Aorta (tissue), 5 donors: ENCODE data around the gene ZDHHC19. TPM values are rescaled to one million over a fixed set of nuclear protein-coding genes. Genes with fewer than 3 reads are reported as not detected.

ENCODE experiments used
- ATAC-seq: fragments of 200-7000 bp; cut with Tn5 transposase; one replicate; pipeline ENCODE4 v1.9.1; 2022; ENCODE audit warnings: moderate library complexity; ENCODE audit not compliant: low FRiP score
- DNase-seq, 2 donors: peaks; one replicate each; pipeline ENCODE4 v3.0.0-alpha.2; 2020
- H3K27ac ChIP-seq, 2 donors: one replicate each; pipeline ENCODE4 v1.5.1; 2013; ENCODE audit warnings: low read length in 2 of 2, mild to moderate bottlenecking in 2 of 2, moderate library complexity in 2 of 2, control low read depth in 1 of 2, inconsistent platforms in 1 of 2, low read depth in 1 of 2
- H3K27me3 ChIP-seq, 2 donors: one replicate each; pipeline ENCODE4 v1.6.1; 2013; ENCODE audit warnings: control low read depth in 1 of 2, low read length in 1 of 2, mild to moderate bottlenecking in 1 of 2, moderate library complexity in 1 of 2; ENCODE audit not compliant: insufficient read depth in 2 of 2, control insufficient read depth in 1 of 2
- H3K36me3 ChIP-seq, 2 donors: one replicate each; pipeline ENCODE4 v1.6.1; 2013; ENCODE audit warnings: control low read depth in 1 of 2, low read length in 1 of 2, mild to moderate bottlenecking in 1 of 2; ENCODE audit not compliant: insufficient read depth in 2 of 2, control insufficient read depth in 1 of 2
- H3K4me1 ChIP-seq, 2 donors: one replicate each; pipeline ENCODE4 v1.6.1; 2013; ENCODE audit warnings: low read length in 2 of 2, control low read depth in 1 of 2, mild to moderate bottlenecking in 1 of 2, moderate library complexity in 1 of 2; ENCODE audit not compliant: insufficient read depth in 2 of 2, control insufficient read depth in 1 of 2
- H3K4me3 ChIP-seq, 2 donors: one replicate each; pipeline ENCODE4 v1.5.1; 2013; ENCODE audit warnings: low read length in 2 of 2, control low read depth in 1 of 2, mild to moderate bottlenecking in 1 of 2
- H3K9me3 ChIP-seq: one replicate; pipeline ENCODE4 v1.6.1; 2013; ENCODE audit warnings: mild to moderate bottlenecking, low read length; ENCODE audit not compliant: control insufficient read depth
- WGBS, 2 donors: extraction: QIAGEN DNeasy Blood & Tissue Kit; methylation state at CpG; one replicate each; pipeline ENCODE4 v1.1.7; 2013; 5-methylcytosine and 5-hydroxymethylcytosine counted together
- intact Hi-C, 2 donors: fragments of 100-400 bp; cut with DNase I; formaldehyde crosslinking; loops; one replicate each; pipeline versions ENCODE4 v1.14.2 to v1.15.0; 2022
- polyA plus RNA-seq, 2 donors: library from polyadenylated mRNA; stranded (reverse); fragments of 200-250 nt; gene quantifications; one replicate each; pipeline ENCODE4 v1.2.3, GENCODE V29; 2013
- total RNA-seq, 2 donors: library from RNA; stranded (reverse); fragmentation: NEBNext Ultra II Directional; extraction: Animal tissue kit (Norgen Biotek cat#: 25700); gene quantifications; one replicate each; pipeline ENCODE4 v1.2.1, GENCODE V29; 2021
- donor health status: healthy with polysubstance abuse.
- donor health status: Bipolar disorder and iron deficiency.
- donor health status: DM: no; HTN: no; CAD: no.
- donor health status: DM: no; HTN: no; CAD: no.
- donor health status: DM: yes; HTN: yes; CAD: no.

Gene ZDHHC19
- total and polyA plus RNA-seq, 4 donors, result 0.72 to 0.97 TPM; not detected in 2

- H3K9me3 ChIP-seq, result no peaks in the 10 kb centered on the region
- no peak for ATAC-seq
- no peaks in the 10 kb centered on the region for H3K4me1 ChIP-seq
- H3K27ac ChIP-seq, result no peak overlapping the region
- no peaks in the 10 kb centered on the region for H3K27me3 ChIP-seq
- DNase-seq, result no peak
- intact Hi-C loops, result loop anchor here in 1 of 2 donors (5.0 kb wide), 1 partner anchor 126 kb away; no protein-coding TSS in a partner anchor
- no peaks in the 10 kb centered on the region for H3K36me3 ChIP-seq
- no peak overlapping the region for H3K4me3 ChIP-seq
- WGBS, 2 donors, result 87% methylated on average over 14 to 15 of the region's 15 CpGs
Observed at GRCh38 chr3:196198081-196198675, 13.0 kb downstream of the ZDHHC19 start.

- ATAC-seq (no peak), DNase-seq (no peak)
- 86 to 91% methylated on average over 13 to 17 of the region's 17 CpGs for WGBS, 2 donors
- no peaks in the 10 kb centered on the region for H3K9me3 ChIP-seq
- no peaks in the 10 kb centered on the region for H3K36me3 ChIP-seq
- intact Hi-C loops, result loop anchor here (2.0 to 5.0 kb wide), 2 partner anchors 125 kb away; no protein-coding TSS in a partner anchor
- no peaks in the 10 kb centered on the region for H3K4me1 ChIP-seq
- no peak overlapping the region for H3K4me3 ChIP-seq
- no peaks in the 10 kb centered on the region for H3K27me3 ChIP-seq
- H3K27ac ChIP-seq, result no peak overlapping the region
Observed at GRCh38 chr3:196197524-196197923, 13.7 kb downstream of the ZDHHC19 start.

GRCh38 chr3:196195664-196196265 lies 15.4 kb downstream of the ZDHHC19 start:
- H3K4me1 ChIP-seq, result no peaks in the 10 kb centered on the region
- intact Hi-C loops, result loop anchor here (2.0 to 5.0 kb wide), 2 partner anchors 123 kb away; no protein-coding TSS in a partner anchor
- H3K9me3 ChIP-seq, result no peaks in the 10 kb centered on the region
- H3K36me3 ChIP-seq, result no peaks in the 10 kb centered on the region
- ATAC-seq, result no peak
- no peak overlapping the region for H3K27ac ChIP-seq
- 94% methylated on average over 14 of the region's 14 CpGs for WGBS, 2 donors
- DNase-seq, result no peak
- no peak overlapping the region for H3K4me3 ChIP-seq
- no peaks in the 10 kb centered on the region for H3K27me3 ChIP-seq

GRCh38 chr3:196194542-196194915 lies 16.7 kb downstream of the ZDHHC19 start:
- DNase-seq (no peak), ATAC-seq (no peak)
- no peaks in the 10 kb centered on the region for H3K4me1 ChIP-seq
- WGBS, 2 donors, result 91 to 92% methylated on average over 5 of the region's 5 CpGs
- intact Hi-C loops, result no loop called here
- H3K36me3 ChIP-seq, result no peaks in the 10 kb centered on the region
- no peaks in the 10 kb centered on the region for H3K9me3 ChIP-seq
- no peaks in the 10 kb centered on the region for H3K27me3 ChIP-seq
- no peak overlapping the region for H3K27ac ChIP-seq
- no peak overlapping the region for H3K4me3 ChIP-seq

- 40 to 50% methylated on average over 13 of the region's 13 CpGs for WGBS, 2 donors
- ATAC-seq, result peak; percentile 36
- Histone ChIP-seq H3K36me3 (no peaks in the 10 kb centered on the region), H3K27me3 (no peaks in the 10 kb centered on the region), H3K4me1 (no peaks in the 10 kb centered on the region), H3K27ac (no peak overlapping the region), H3K4me3 (no peak overlapping the region), H3K9me3 (no peaks in the 10 kb centered on the region)
- DNase-seq, result peak in 1 of 2 donors; percentile 86
- intact Hi-C loops, result no loop called here
Observed at GRCh38 chr3:196193736-196194541, 17.3 kb downstream of the ZDHHC19 start.

GRCh38 chr3:196193133-196193735 lies 18.0 kb downstream of the ZDHHC19 start:
- H3K36me3 ChIP-seq, result no peaks in the 10 kb centered on the region
- H3K9me3 ChIP-seq, result no peaks in the 10 kb centered on the region
- no peaks in the 10 kb centered on the region for H3K27me3 ChIP-seq
- H3K4me3 ChIP-seq, result no peak overlapping the region
- intact Hi-C loops, result no loop called here
- WGBS, 2 donors, result 74 to 78% methylated on average over 15 of the region's 15 CpGs
- H3K27ac ChIP-seq, result no peak overlapping the region
- DNase-seq, result no peak
- no peak for ATAC-seq
- H3K4me1 ChIP-seq, result no peaks in the 10 kb centered on the region

- H3K36me3 ChIP-seq, result no peaks in the 10 kb centered on the region
- no peaks in the 10 kb centered on the region for H3K9me3 ChIP-seq
- 76% methylated on average over 14 of the region's 14 CpGs for WGBS, 2 donors
- no peak for ATAC-seq
- no peak overlapping the region for H3K4me3 ChIP-seq
- no peak overlapping the region for H3K27ac ChIP-seq
- DNase-seq, result no peak
- H3K27me3 ChIP-seq, result no peaks in the 10 kb centered on the region
- intact Hi-C loops, result no loop called here
- H3K4me1 ChIP-seq, result no peaks in the 10 kb centered on the region
Observed at GRCh38 chr3:196192524-196193051, 18.6 kb downstream of the ZDHHC19 start.

- ATAC-seq, result no peak
- Histone ChIP-seq H3K27ac (no peak overlapping the region), H3K36me3 (no peaks in the 10 kb centered on the region), H3K27me3 (no peaks in the 10 kb centered on the region), H3K4me1 (no peaks in the 10 kb centered on the region), H3K9me3 (no peaks in the 10 kb centered on the region), H3K4me3 (no peak overlapping the region)
- DNase-seq, result peak in 1 of 2 donors; percentile 66
- WGBS, 2 donors, result 91 to 93% methylated on average over 10 to 11 of the region's 11 CpGs
- intact Hi-C loops, result no loop called here
Observed at GRCh38 chr3:196192036-196192523, 19.1 kb downstream of the ZDHHC19 start.
